Right lobe of liver (tissue), 6 donors: ENCODE data around the gene CDAN1. TPM values are rescaled to one million over a fixed set of nuclear protein-coding genes. Genes with fewer than 3 reads are reported as not detected.

Experiments used
- ATAC-seq, 4 donors: fragments of 200-7000 bp; cut with Tn5 transposase; one replicate each; pipeline ENCODE4 v1.9.1; 2020; ENCODE audit warnings: mild to moderate bottlenecking in 4 of 4, moderate library complexity in 4 of 4
- DNase-seq, 3 donors: peaks; one replicate each; pipeline ENCODE4 v3.0.0-alpha.2; 2020
- H3K27ac ChIP-seq, 3 donors: fragments of 200-600 bp; one replicate each; pipeline ENCODE4 v1.8.0; 2022
- H3K27me3 ChIP-seq, 2 donors: fragments of 200-600 bp; one replicate each; pipeline ENCODE4 v1.8.0; 2022
- H3K36me3 ChIP-seq, 4 donors: fragments of 200-600 bp; sonication (generic) in 1 of 4; one replicate each; pipeline versions ENCODE4 v1.5.1 to v1.8.0; 2017 to 2022; ENCODE audit warnings: control low read depth in 1 of 4
- H3K4me1 ChIP-seq, 4 donors: fragments of 200-600 bp; sonication (generic) in 1 of 4; one replicate each; pipeline versions ENCODE4 v1.5.1 to v1.8.0; 2017 to 2022; ENCODE audit warnings: control low read depth in 1 of 4
- H3K4me3 ChIP-seq, 3 donors: fragments of 200-600 bp; one replicate each; pipeline ENCODE4 v1.8.0; 2022
- H3K9me3 ChIP-seq, 4 donors: fragments of 200-600 bp; sonication (generic) in 1 of 4; one replicate each; pipeline versions ENCODE4 v1.5.1 to v1.8.0; 2017 to 2022; ENCODE audit warnings: control low read depth in 1 of 4
- POLR2A ChIP-seq: fragments of 450-650 bp; IDR thresholded peaks from one replicate; pipeline ENCODE4 v1.6.1; 2017; ENCODE audit warnings: antibody characterized with exemption, mild to moderate bottlenecking
- WGBS: methylation state at CpG from one replicate; pipeline ENCODE4 v1.1.6; 2018; ENCODE audit warnings: low coverage, low lambda C conversion rate; ENCODE audit not compliant: insufficient coverage; ENCODE audit errors: missing lambda C conversion rate; 5-methylcytosine and 5-hydroxymethylcytosine counted together
- intact Hi-C, 2 donors: fragments of 100-400 bp; cut with DNase I; formaldehyde crosslinking; loops; one replicate each; pipeline versions ENCODE4 v1.11.2 to v1.14.1; 2022
- total RNA-seq, 6 experiments: library from RNA; depleted of rRNA in 2 of 6; stranded (reverse); fragments of >200 nt in 2 of 6; fragmentation: NEBNext Ultra II Directional in 3 of 6; extraction: Animal tissue kit (Norgen Biotek cat#: 25700) in 3 of 6; gene quantifications; one replicate each; pipeline versions ENCODE4 v1.1.0 to v1.2.4, GENCODE V29; 2016 to 2023
- TF ChIP-seq, protein P1 (sequence below), 4 donors: fragments of 200-600 bp in 3 of 4; fragments of 450-650 bp in 1 of 4; IDR thresholded peaks; one replicate each; pipeline versions ENCODE4 v1.5.1 to v1.8.0; 2016 to 2022; ENCODE audit warnings: antibody characterized with exemption in 4 of 4, mild to moderate bottlenecking in 2 of 4
- donor health status: DM: no; HTN: yes; CAD: no.
- donor health status: DM: no; HTN: no; CAD: no.
- donor health status: DM: no; HTN: no; CAD: no.
- donor health status: DM: no; HTN: yes; CAD: no.
- donor health status: DM: no; HTN: yes; CAD: no.

The CDAN1 gene
- total RNA-seq, 6 experiments from 2014 or later, result 5.0 to 8.2 (median 6.3) TPM

DNA sequence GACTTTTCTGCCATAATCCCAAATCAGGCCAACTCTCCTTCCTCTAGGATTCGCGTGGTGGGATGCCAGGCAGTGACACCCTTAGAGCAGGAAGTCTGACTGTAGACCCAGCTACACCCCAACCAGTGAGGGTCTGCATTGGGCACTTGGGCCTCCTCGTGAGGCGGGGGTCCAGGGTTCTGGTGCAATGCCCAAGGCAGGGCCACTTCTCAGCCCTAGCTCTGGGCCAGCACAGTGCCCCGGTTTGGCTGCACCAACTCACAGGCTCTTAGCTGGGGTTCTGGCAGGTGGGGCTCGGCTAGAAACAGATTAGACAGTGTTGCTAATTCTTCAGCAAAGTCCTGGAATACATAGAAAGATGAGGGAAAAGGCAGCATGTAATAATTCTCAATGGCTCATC, 12.7 kb downstream of the CDAN1 start:
- TF ChIP-seq, protein P1, sequence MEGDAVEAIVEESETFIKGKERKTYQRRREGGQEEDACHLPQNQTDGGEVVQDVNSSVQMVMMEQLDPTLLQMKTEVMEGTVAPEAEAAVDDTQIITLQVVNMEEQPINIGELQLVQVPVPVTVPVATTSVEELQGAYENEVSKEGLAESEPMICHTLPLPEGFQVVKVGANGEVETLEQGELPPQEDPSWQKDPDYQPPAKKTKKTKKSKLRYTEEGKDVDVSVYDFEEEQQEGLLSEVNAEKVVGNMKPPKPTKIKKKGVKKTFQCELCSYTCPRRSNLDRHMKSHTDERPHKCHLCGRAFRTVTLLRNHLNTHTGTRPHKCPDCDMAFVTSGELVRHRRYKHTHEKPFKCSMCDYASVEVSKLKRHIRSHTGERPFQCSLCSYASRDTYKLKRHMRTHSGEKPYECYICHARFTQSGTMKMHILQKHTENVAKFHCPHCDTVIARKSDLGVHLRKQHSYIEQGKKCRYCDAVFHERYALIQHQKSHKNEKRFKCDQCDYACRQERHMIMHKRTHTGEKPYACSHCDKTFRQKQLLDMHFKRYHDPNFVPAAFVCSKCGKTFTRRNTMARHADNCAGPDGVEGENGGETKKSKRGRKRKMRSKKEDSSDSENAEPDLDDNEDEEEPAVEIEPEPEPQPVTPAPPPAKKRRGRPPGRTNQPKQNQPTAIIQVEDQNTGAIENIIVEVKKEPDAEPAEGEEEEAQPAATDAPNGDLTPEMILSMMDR (IDR thresholded peaks at IDR 0.05), result no peak
- no peak for TF ChIP-seq POLR2A
- no peak overlapping the region for H3K4me3 ChIP-seq
- no peaks in the 10 kb centered on the region for H3K27me3 ChIP-seq
- H3K4me1 ChIP-seq, result no peaks in the 10 kb centered on the region
- no peaks in the 10 kb centered on the region for H3K9me3 ChIP-seq
- intact Hi-C loops, result no loop called here
- no peak overlapping the region for H3K27ac ChIP-seq
- DNase-seq, result no peak
- 100% methylated on average over 2 of the region's 6 CpGs for WGBS
- ATAC-seq, result no peak
- peaks cover 0 to 57% (median 14%) of the 10 kb centered on the region in 4 donors for H3K36me3 ChIP-seq

DNA sequence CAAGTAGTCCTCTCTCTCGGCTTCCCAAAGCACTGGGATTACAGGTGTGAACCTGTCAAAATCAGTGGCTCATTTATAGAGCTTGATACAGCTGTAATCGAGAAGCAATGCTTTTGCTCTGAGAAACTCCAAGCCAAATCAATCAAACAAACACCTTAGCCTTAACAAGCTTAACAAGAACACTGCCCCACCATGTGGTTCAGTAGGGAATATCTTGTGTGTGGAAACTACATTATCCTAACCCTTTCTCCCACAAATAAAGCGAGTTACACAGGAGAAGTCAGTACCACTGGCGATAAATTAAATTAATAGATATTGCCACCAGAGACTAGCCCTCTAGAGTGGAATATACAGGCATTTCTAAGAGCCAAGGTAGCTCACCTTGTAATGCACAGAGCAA, 13.9 kb downstream of the CDAN1 start:
- ATAC-seq (peak in 1 of 4 donors; percentile 23), DNase-seq (no peak)
- intact Hi-C loops, result no loop called here
- 82% methylated on average over 2 of the region's 4 CpGs for WGBS
- no peak for TF ChIP-seq POLR2A
- TF ChIP-seq, protein P1 (IDR thresholded peaks at IDR 0.05), result peak in 3 of 4 donors; percentile 5 to 23 (median 12)
- Histone ChIP-seq H3K36me3 (peaks cover 0 to 46% (median 14%) of the 10 kb centered on the region in 4 donors), H3K4me1 (no peaks in the 10 kb centered on the region), H3K27ac (no peak overlapping the region), H3K27me3 (no peaks in the 10 kb centered on the region), H3K9me3 (no peaks in the 10 kb centered on the region), H3K4me3 (no peak overlapping the region)

DNA sequence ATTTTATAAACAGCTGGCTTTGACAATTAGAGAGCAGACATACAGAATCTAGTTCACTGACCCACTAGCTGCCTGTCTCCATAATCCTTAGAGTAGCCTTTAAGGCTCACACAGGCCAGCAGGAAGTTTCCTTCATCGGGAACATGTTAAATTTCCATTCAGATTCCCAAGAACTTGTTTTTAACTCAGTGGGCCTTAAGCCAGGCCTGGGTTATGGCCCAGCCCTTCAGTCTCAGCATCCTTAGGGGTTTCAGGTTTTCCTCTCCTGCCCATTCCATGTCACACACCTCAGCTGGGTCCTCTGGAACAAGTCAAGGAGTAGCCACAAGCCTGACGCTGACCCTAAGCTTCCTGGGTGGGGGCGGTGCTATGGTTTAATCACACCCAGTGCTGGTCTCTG, 15.0 kb downstream of the CDAN1 start:
- H3K27me3 ChIP-seq, result no peaks in the 10 kb centered on the region
- TF ChIP-seq POLR2A, result no peak
- TF ChIP-seq, protein P1 (IDR thresholded peaks at IDR 0.05), result no peak
- intact Hi-C loops, result no loop called here
- H3K9me3 ChIP-seq, result no peaks in the 10 kb centered on the region
- no peak overlapping the region for H3K27ac ChIP-seq
- ATAC-seq, result no peak
- no peaks in the 10 kb centered on the region for H3K4me1 ChIP-seq
- DNase-seq, result no peak
- 69% methylated on average over 2 of the region's 3 CpGs for WGBS
- H3K36me3 ChIP-seq, result peaks cover 0 to 38% (median 14%) of the 10 kb centered on the region in 4 donors
- H3K4me3 ChIP-seq, result no peak overlapping the region

DNA sequence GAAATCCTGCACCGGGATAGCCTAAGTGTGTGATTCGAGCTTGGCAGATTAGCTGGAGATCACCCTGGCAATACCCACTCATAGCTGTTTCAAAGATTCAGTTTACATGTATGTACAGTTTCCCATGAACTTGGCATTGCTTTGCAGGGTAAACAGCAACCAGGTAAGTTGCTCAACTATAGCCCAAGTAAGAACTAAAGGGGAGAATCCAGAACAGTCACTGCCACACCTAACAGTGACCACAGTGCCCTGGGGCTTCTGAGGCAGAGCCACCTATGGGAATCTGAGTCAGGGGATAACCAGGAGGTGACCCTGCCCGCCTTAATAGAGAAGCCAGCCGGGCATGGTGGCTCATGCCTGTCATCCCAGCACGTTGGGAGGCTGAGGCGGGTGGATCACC, 15.9 kb downstream of the CDAN1 start:
- Histone ChIP-seq H3K27ac (no peak overlapping the region), H3K4me3 (no peak overlapping the region), H3K36me3 (peaks cover 0 to 31% (median 14%) of the 10 kb centered on the region in 4 donors), H3K27me3 (no peaks in the 10 kb centered on the region), H3K9me3 (no peaks in the 10 kb centered on the region), H3K4me1 (no peaks in the 10 kb centered on the region)
- TF ChIP-seq, protein P1 (IDR thresholded peaks at IDR 0.05), result no peak
- TF ChIP-seq POLR2A, result no peak
- ATAC-seq, result peak in 2 of 4 donors; percentile 25 to 40
- intact Hi-C loops, result no loop called here
- 94% methylated on average over 3 of the region's 6 CpGs for WGBS
- DNase-seq, result no peak

DNA sequence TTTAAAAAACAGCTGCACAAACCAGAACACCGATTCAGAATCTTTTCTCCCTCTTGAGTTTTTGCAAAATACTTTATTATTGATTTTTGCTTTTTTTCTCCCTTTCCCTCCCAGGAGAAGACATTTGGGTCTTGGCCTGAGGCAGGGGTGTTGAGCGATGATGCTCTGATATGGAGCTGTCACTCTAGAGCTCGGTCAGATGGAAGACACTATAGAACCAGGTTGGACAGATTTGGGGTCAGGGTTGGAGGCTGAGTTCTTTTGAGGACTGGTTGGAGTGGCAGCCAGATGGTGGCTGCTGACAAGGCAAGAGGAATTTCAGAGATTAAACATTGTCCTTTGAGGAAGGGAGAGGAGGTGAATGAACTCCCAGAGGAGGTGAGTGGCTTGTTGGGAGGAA, 16.9 kb downstream of the CDAN1 start:
- WGBS, result 86% methylated on average over 3 of the region's 3 CpGs
- intact Hi-C loops, result no loop called here
- DNase-seq, result no peak
- Histone ChIP-seq H3K27me3 (no peaks in the 10 kb centered on the region), H3K4me3 (no peak overlapping the region), H3K4me1 (no peaks in the 10 kb centered on the region), H3K36me3 (peaks cover 0 to 23% (median 11%) of the 10 kb centered on the region in 4 donors), H3K27ac (no peak overlapping the region), H3K9me3 (no peaks in the 10 kb centered on the region)
- TF ChIP-seq POLR2A, result no peak
- TF ChIP-seq, protein P1 (IDR thresholded peaks at IDR 0.05), result no peak
- no peak for ATAC-seq
